Peyer's patch (tissue), 4 donors: ENCODE data around the gene TMSB4X. TPM values are rescaled to one million over a fixed set of nuclear protein-coding genes. Genes with fewer than 3 reads are reported as not detected.
"Not testable (repeated sequence)": the region's sequence is repeated elsewhere in the genome, so short reads cannot be mapped to it uniquely, and the experiment has no call there.

ENCODE experiments used
- DNase-seq, 3 donors: peaks; one replicate each; pipeline ENCODE4 v3.0.0-alpha.2; 2017 to 2019
- H3K27ac ChIP-seq, 4 donors: fragments of 200-600 bp; sonication (generic); one replicate each; pipeline ENCODE4 v1.5.1; 2016 to 2019
- H3K27me3 ChIP-seq, 2 donors: fragments of 200-600 bp; sonication (generic); one replicate each; pipeline ENCODE4 v1.5.1; 2019
- H3K36me3 ChIP-seq, 3 donors: fragments of 200-600 bp; sonication (generic); one replicate each; pipeline ENCODE4 v1.5.1; 2016 to 2019
- H3K4me1 ChIP-seq, 4 donors: fragments of 200-600 bp; sonication (generic); one replicate each; pipeline ENCODE4 v1.5.1; 2016 to 2019
- H3K4me3 ChIP-seq, 4 donors: fragments of 200-600 bp; sonication (generic); 1 replicate in 3 of 4; 2 replicates in 1 of 4; pipeline ENCODE4 v1.5.1; 2016 to 2019; ENCODE audit warnings: mild to moderate bottlenecking in 1 of 4
- H3K9me3 ChIP-seq, 4 donors: fragments of 200-600 bp; sonication (generic); one replicate each; pipeline ENCODE4 v1.5.1; 2016 to 2019; ENCODE audit warnings: mild to moderate bottlenecking in 1 of 4
- POLR2A ChIP-seq, 2 donors: fragments of 450-650 bp; IDR thresholded peaks; one replicate each; pipeline ENCODE4 v1.5.1; 2017; ENCODE audit warnings: antibody characterized with exemption in 2 of 2, mild to moderate bottlenecking in 2 of 2, moderate library complexity in 2 of 2
- total RNA-seq, 4 donors: library from RNA; depleted of rRNA; stranded (reverse); fragments of >200 nt; gene quantifications; one replicate each; pipeline ENCODE4 v1.1.0, GENCODE V29; 2016
- TF ChIP-seq, protein P1 (sequence below), 6 experiments: fragments of 450-650 bp in 4 of 6; fragments of 200-600 bp in 2 of 6; sonication (generic) in 1 of 6; IDR thresholded peaks; one replicate each; pipeline ENCODE4 v1.5.1; 2017 to 2019; ENCODE audit warnings: antibody characterized with exemption in 6 of 6, mild to moderate bottlenecking in 3 of 6, moderate library complexity in 1 of 6

TMSB4X gene
- total RNA-seq, 4 donors from 2014 or later: 1,496 to 3,676 (median 1,701) TPM

DNA sequence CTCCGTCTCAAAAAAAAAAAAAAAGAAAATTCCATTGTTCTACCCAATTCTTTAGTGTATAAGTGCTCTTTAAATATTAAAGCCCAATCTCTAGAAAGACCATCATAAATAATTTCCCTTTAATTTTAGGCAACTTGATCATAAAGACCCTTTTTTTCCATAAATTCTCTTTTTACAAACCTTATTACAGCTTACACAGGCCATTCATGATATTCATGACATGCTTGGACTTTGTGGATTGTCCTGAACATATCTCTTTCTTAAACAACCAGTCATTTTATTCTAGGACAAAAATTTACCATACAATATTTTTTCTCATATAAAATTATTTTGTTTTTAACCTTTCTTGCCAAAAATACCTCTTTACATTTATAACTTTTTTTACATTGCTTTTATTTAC is 38.0 kb upstream of the TMSB4X start:
- H3K27ac ChIP-seq: no peak overlapping the region
- H3K4me1 ChIP-seq: no peaks in the 10 kb centered on the region
- no peak overlapping the region for H3K4me3 ChIP-seq
- no peak for DNase-seq
- no peaks in the 10 kb centered on the region for H3K27me3 ChIP-seq
- H3K36me3 ChIP-seq: no peaks in the 10 kb centered on the region
- H3K9me3 ChIP-seq: no peaks in the 10 kb centered on the region
- TF ChIP-seq, protein P1, sequence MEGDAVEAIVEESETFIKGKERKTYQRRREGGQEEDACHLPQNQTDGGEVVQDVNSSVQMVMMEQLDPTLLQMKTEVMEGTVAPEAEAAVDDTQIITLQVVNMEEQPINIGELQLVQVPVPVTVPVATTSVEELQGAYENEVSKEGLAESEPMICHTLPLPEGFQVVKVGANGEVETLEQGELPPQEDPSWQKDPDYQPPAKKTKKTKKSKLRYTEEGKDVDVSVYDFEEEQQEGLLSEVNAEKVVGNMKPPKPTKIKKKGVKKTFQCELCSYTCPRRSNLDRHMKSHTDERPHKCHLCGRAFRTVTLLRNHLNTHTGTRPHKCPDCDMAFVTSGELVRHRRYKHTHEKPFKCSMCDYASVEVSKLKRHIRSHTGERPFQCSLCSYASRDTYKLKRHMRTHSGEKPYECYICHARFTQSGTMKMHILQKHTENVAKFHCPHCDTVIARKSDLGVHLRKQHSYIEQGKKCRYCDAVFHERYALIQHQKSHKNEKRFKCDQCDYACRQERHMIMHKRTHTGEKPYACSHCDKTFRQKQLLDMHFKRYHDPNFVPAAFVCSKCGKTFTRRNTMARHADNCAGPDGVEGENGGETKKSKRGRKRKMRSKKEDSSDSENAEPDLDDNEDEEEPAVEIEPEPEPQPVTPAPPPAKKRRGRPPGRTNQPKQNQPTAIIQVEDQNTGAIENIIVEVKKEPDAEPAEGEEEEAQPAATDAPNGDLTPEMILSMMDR (IDR thresholded peaks at IDR 0.05): no peak
- TF ChIP-seq POLR2A (IDR thresholded peaks at IDR 0.05): no peak

DNA sequence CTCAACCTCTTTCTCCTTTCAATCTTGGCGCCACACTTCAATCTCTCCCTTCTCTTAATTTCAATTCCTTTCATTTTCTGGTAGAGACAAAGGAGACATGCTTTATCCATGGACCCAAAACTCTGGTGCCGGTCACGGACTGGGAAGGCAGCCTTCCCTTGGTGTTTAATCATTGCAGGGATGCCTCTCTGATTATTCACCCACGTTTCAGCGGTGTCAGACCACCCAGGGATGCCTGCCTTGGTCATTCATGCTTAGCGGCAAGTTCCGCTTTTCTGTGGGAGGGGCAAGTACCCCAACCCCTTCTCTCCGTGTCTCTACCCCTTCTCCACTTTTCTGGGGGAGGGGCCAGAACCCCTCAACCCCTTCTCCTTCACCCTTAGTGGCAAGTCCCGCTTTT is 34.4 kb upstream of the TMSB4X start:
- not testable (repeated sequence) for H3K4me3 ChIP-seq, DNase-seq, H3K4me1 ChIP-seq, H3K27ac ChIP-seq, H3K27me3 ChIP-seq, H3K36me3 ChIP-seq, H3K9me3 ChIP-seq

DNA sequence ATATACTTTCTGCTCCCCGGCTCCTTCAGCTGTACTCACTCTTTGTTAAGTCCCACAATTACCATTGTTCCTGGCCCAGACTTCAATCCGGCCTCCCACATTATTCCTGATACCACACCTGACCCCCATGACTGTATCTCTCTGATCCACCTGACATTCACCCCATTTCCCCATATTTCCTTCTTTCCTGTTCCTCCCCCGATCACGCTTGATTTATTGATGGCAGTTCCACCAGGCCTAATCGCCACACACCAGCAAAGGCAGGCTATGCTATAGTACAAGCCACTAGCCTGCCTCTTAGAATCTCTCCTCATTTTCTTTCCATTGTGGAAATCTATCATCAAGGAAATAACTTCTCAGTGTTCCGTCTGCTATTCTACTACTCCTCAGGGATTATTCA is 31.3 kb upstream of the TMSB4X start:
- not testable (repeated sequence) for H3K4me3 ChIP-seq, H3K9me3 ChIP-seq, H3K36me3 ChIP-seq, H3K27ac ChIP-seq, DNase-seq, H3K27me3 ChIP-seq, H3K4me1 ChIP-seq

DNA sequence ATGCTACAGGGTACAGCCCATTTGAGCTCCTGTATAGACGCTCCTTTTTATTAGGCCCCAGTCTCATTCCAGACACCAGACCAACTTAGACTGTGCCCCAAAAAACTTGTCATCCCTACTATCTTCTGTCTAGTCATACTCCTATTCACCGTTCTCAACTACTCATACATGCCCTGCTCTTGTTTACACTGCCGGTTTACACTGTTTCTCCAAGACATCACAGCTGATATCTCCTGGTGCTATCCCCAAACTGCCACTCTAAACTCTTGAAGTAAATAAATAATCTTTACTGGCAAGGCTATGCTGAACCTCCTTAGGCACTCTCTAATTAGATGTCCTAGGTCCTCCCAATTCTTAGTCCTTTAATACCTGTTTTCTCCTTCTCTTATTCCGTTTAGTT is 30.5 kb upstream of the TMSB4X start:
- H3K27me3 ChIP-seq, DNase-seq, H3K36me3 ChIP-seq, H3K9me3 ChIP-seq, H3K27ac ChIP-seq, H3K4me1 ChIP-seq, H3K4me3 ChIP-seq: not testable (repeated sequence)

DNA sequence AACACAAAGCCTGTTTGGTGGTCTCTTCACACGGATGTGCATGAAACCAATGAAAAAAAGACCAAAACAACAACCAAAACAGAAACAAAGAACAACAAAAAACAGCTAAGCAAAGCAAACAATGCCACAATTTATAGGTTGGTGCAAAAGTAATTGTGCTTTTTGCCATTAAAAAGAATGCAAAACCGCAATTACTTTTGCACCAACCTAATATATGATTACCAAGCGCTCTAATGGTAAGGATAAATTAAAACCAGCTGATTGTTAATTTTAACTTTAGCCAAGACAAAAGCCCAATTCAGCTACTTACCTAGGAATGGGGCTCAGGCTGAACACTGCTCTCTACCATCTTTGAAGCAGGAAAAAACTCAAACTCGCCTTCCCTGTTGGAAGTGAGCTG is 29.4 kb upstream of the TMSB4X start:
- no peaks in the 10 kb centered on the region for H3K9me3 ChIP-seq
- DNase-seq: no peak
- H3K27ac ChIP-seq: no peak overlapping the region
- H3K4me1 ChIP-seq: peaks cover 0 to 11% (median 8%) of the 10 kb centered on the region in 4 donors
- no peaks in the 10 kb centered on the region for H3K36me3 ChIP-seq
- TF ChIP-seq POLR2A (IDR thresholded peaks at IDR 0.05): no peak
- TF ChIP-seq, protein P1 (IDR thresholded peaks at IDR 0.05): no peak
- H3K27me3 ChIP-seq: no peaks in the 10 kb centered on the region
- H3K4me3 ChIP-seq: no peak overlapping the region

DNA sequence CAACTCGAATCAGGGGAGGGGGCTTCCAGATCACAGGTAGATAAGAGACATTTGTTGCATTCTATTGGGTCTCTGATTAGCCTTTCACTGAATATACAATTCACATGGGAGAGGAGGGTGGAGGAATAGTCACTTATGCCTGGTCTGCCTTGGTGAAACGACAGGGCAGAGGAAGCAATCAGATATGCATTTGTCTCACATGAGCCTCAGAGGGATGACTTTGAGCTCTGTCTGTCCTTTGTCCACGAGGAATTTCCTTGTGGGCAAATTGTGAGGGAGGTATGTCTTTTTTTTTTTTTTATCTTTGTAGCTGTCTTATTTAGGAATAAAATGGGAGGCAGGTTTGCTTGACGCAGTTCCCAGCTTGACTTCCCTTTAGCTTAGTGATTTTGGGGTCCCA is 28.5 kb upstream of the TMSB4X start:
- no peaks in the 10 kb centered on the region for H3K27me3 ChIP-seq
- DNase-seq: no peak
- no peak overlapping the region for H3K4me3 ChIP-seq
- H3K36me3 ChIP-seq: no peaks in the 10 kb centered on the region
- H3K4me1 ChIP-seq: peaks cover 0 to 12% (median 8%) of the 10 kb centered on the region in 4 donors
- no peak overlapping the region for H3K27ac ChIP-seq
- H3K9me3 ChIP-seq: no peaks in the 10 kb centered on the region
- TF ChIP-seq, protein P1 (IDR thresholded peaks at IDR 0.05): no peak
- no peak for TF ChIP-seq POLR2A (IDR thresholded peaks at IDR 0.05)

DNA sequence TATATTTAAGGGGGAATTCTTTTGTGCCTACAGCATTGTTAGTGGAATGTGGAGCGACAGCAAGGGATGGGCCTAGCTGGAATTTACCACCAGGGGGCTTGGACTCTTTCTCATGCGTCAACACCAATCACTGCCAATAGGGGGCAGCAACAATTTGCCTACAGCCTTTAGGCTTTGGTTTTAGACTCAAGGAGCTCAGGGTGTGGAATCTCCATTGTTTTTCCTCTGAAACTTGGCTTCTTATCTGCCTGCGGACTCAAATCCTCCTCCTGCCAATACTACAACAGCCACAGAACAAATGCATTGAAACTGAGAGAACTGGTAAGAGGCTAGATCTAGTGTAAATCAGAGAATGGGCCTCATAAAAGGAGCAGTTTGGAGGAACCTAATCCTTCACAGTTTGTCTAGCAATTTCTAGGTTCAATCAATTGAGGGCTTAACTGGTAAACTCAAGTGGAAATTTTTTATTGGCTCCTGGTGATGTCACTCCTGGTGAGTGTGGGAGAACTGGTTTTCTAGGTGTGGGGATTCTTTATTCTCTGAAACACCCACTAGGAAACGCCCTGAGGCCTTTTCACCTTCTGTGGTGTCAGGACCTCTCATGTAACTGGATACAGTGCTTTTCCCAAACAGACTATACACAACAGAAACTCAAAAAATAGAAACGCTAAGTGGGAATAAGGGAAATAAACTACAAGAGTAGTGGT is 27.9 kb upstream of the TMSB4X start:
- no peak for TF ChIP-seq POLR2A (IDR thresholded peaks at IDR 0.05)
- TF ChIP-seq, protein P1 (IDR thresholded peaks at IDR 0.05): peak; percentile 85 to 98 (median 97)
- Histone ChIP-seq H3K4me1 (peaks cover 0 to 12% (median 8%) of the 10 kb centered on the region in 4 donors), H3K27me3 (no peaks in the 10 kb centered on the region), H3K27ac (peak overlapping the region; percentile 20 to 85 (median 69)), H3K36me3 (no peaks in the 10 kb centered on the region), H3K4me3 (no peak overlapping the region), H3K9me3 (no peaks in the 10 kb centered on the region)
- peak in 2 of 3 donors; percentile 82 to 89 for DNase-seq
